K562 (cell line): Measurements from ENCODE around the gene CHST12. TPM values are rescaled to one million over a fixed set of nuclear protein-coding genes. Genes with fewer than 3 reads are reported as not detected.

Experiments used
- ATAC-seq: fragments of 200-7000 bp; cut with Tn5 transposase; 3 replicates; pipeline ENCODE4 v1.9.1; 2020; ENCODE audit warnings: moderate library complexity
- BruUV-seq: library from RNA; stranded (reverse); fragments of 400-500 nt; replicated peaks from 2 replicates; lab custom pipeline; 2021; lab: Mats Ljungman, UMichigan
- CTCF ChIA-PET: fragments of 300-600 bp; formaldehyde crosslinking; extraction: SDS; loops from one replicate; lab custom pipeline; 2021; ENCODE audit warnings: low intra/inter-chr PET ratio; lab: Yijun Ruan, JAX
- POLR2A ChIA-PET: fragments of 300-600, 350-650 bp; sonication (Branson Sonifier 250); formaldehyde crosslinking; extraction: SDS; loops from one replicate; lab custom pipeline; 2021; ENCODE audit warnings: antibody characterized with exemption, inconsistent platforms; lab: Yijun Ruan, JAX
- DNase-seq, 4 experiments: peaks; one replicate each; pipeline versions ENCODE4 v3.0.0 to v3.0.0-alpha.2; 2011 to 2018; ENCODE audit warnings: low spot score in 3 of 4, mixed read lengths in 3 of 4; ENCODE audit errors: extremely low read depth in 1 of 4
- FAIRE-seq: peaks from 2 replicates; lab custom pipeline; 2011; peaks lifted over from hg19 to GRCh38; lab: Jason Lieb, UNC
- H2AFZ ChIP-seq: 2 replicates; pipeline ENCODE4 v1.6.0; 2011; ENCODE audit warnings: low read depth, low read length, control low read depth, inconsistent platforms
- H3K27ac ChIP-seq: fragments of 200-600 bp; 3 replicates; pipeline ENCODE4 v1.8.0; 2011; ENCODE audit warnings: low read depth, mild to moderate bottlenecking, control low read depth, inconsistent platforms, low read length, moderate library complexity, mixed read lengths; ENCODE audit errors: extremely low read depth
- H3K27me3 ChIP-seq, 2 experiments: fragments of 300-600 bp in 1 of 2; 2 replicates in 1 of 2; 3 replicates in 1 of 2; pipeline versions ENCODE4 v1.6.0 to v1.8.0; 2011; ENCODE audit warnings: inconsistent platforms in 2 of 2, low read length in 2 of 2, mild to moderate bottlenecking in 1 of 2, mixed read lengths in 1 of 2, moderate library complexity in 1 of 2; ENCODE audit not compliant: control insufficient read depth in 2 of 2, insufficient read depth in 2 of 2
- H3K36me3 ChIP-seq: fragments of 300-600 bp; 3 replicates; pipeline ENCODE4 v1.8.0; 2011; ENCODE audit warnings: mild to moderate bottlenecking, low read length, inconsistent platforms; ENCODE audit not compliant: control insufficient read depth, insufficient read depth
- H3K4me1 ChIP-seq, 2 experiments: fragments of 200-600 bp in 1 of 2; replicated peaks in 1 of 2; 2 replicates in 1 of 2; 3 replicates in 1 of 2; pipeline versions ENCODE4 v1.5.1 to v1.8.0; 2011; ENCODE audit warnings: inconsistent platforms in 2 of 2, low read length in 2 of 2, mild to moderate bottlenecking in 1 of 2, mixed read lengths in 1 of 2, moderate library complexity in 1 of 2; ENCODE audit not compliant: control insufficient read depth in 2 of 2, insufficient read depth in 2 of 2
- H3K4me2 ChIP-seq: 2 replicates; pipeline ENCODE4 v1.6.1; 2011; ENCODE audit warnings: low read length, control low read depth, inconsistent platforms, mixed read lengths; ENCODE audit not compliant: insufficient read depth
- H3K4me3 ChIP-seq: fragments of 200-600 bp; sonication (generic), shearing (Covaris generic); 2 replicates; pipeline ENCODE4 v1.5.1; 2016; ENCODE audit warnings: control low read depth, inconsistent platforms
- H3K79me2 ChIP-seq: fragments of 200-600 bp; 3 replicates; pipeline ENCODE4 v1.8.0; 2011; ENCODE audit warnings: low read length, inconsistent platforms; ENCODE audit not compliant: control insufficient read depth, insufficient read depth
- H3K9ac ChIP-seq, 2 experiments: 2 replicates each; pipeline versions ENCODE4 v1.6.0 to v1.6.1; 2011; ENCODE audit warnings: low read depth in 2 of 2, low read length in 2 of 2, control low read depth in 1 of 2, inconsistent platforms in 1 of 2, mild to moderate bottlenecking in 1 of 2, mixed read lengths in 1 of 2; ENCODE audit not compliant: insufficient read depth in 1 of 2
- H3K9me1 ChIP-seq: one replicate; pipeline ENCODE4 v1.6.0; 2011; ENCODE audit warnings: inconsistent platforms, mild to moderate bottlenecking, low read length, moderate library complexity; ENCODE audit not compliant: control insufficient read depth, insufficient read depth
- H3K9me3 ChIP-seq: replicated peaks from 2 replicates; pipeline ENCODE4 v1.5.1; 2011; ENCODE audit warnings: low read depth, low read length, inconsistent platforms; ENCODE audit not compliant: control insufficient read depth, insufficient read depth
- H4K20me1 ChIP-seq: replicated peaks from 2 replicates; pipeline ENCODE4 v1.6.1; 2011; ENCODE audit warnings: low read length, inconsistent platforms, mixed read lengths; ENCODE audit not compliant: control insufficient read depth, insufficient read depth
- CTBP1 ChIP-seq: fragments of 450-650 bp; IDR thresholded peaks from 2 replicates; pipeline ENCODE4 v1.6.1; 2016; ENCODE audit warnings: borderline replicate concordance
- HDAC1 ChIP-seq, 2 experiments: fragments of 450-650 bp; IDR thresholded peaks; 2 replicates each; pipeline ENCODE4 v1.6.1; 2016 to 2017; ENCODE audit warnings: inconsistent platforms in 1 of 2, mild to moderate bottlenecking in 1 of 2, moderate library complexity in 1 of 2
- HLTF ChIP-seq: fragments of 450-650 bp; IDR thresholded peaks from 2 replicates; pipeline ENCODE4 v1.6.1; 2016
- MTA2 ChIP-seq: fragments of 450-650 bp; IDR thresholded peaks from 2 replicates; pipeline ENCODE4 v1.6.1; 2016; ENCODE audit warnings: low read depth
- XRCC3 ChIP-seq: fragments of 450-650 bp; IDR thresholded peaks from 2 replicates; pipeline ENCODE4 v1.6.1; 2017; ENCODE audit warnings: mild to moderate bottlenecking, moderate library complexity
- ZNF384 ChIP-seq: IDR thresholded peaks from 2 replicates; pipeline ENCODE4 v1.6.1; 2012; ENCODE audit warnings: low read depth, low read length, improper control_type of control experiment
- ZNF436 ChIP-seq: fragments of 250-450, 450-650 bp; sonication (Bioruptor Pico); formaldehyde crosslinking; IDR thresholded peaks from 2 replicates; pipeline ENCODE4 v1.7.0; 2020; ENCODE audit warnings: mild to moderate bottlenecking
- WGBS: fragments of 100-300 bp; shearing (Covaris generic); methylation state at CpG from one replicate; pipeline ENCODE4 v1.1.6; 2016; ENCODE audit warnings: low coverage, mixed read lengths; ENCODE audit not compliant: insufficient coverage; ENCODE audit errors: missing lambda C conversion rate; 5-methylcytosine and 5-hydroxymethylcytosine counted together
- in situ Hi-C: fragments of 300-500 bp; cut with MboI; formaldehyde crosslinking; loops from 4 replicates; pipeline ENCODE4 v1.15.0; 2018; ENCODE audit warnings: inconsistent platforms, mixed read lengths
- intact Hi-C: fragments of 100-400 bp; cut with micrococcal nuclease; formaldehyde crosslinking; loops from 2 replicates; pipeline ENCODE4 v1.14.2; 2022
- polyA plus RNA-seq, 8 experiments: library from polyadenylated mRNA; depleted of rRNA in 4 of 8; stranded (reverse) in 5 of 8; unstranded in 3 of 8; fragments of >200 nt; fragmentation: Nextera tagmentation in 2 of 8; fragmentation: Illumina TruSeq in 1 of 8; extraction: Ambion mirVana in 2 of 8; extraction: Trizol in 1 of 8; gene quantifications; 2 replicates each; pipeline versions ENCODE4 v1.2.1 to v1.2.3, GENCODE V29; 2011 to 2014; ENCODE audit warnings: inconsistent platforms in 1 of 8, missing spikeins in 1 of 8
- total RNA-seq, 7 experiments: library from RNA; depleted of rRNA in 6 of 7; stranded (reverse); fragments of >200 nt in 6 of 7; fragmentation: Illumina TruSeq in 2 of 7; extraction: Trizol in 2 of 7; gene quantifications; 2 replicates each; pipeline versions ENCODE4 v1.2.1 to v1.2.3, GENCODE V29; 2011 to 2021; ENCODE audit warnings: low replicate concordance in 1 of 7
- TF ChIP-seq, protein P1 (sequence below), 2 experiments: fragments of 450-650 bp in 1 of 2; sonication (generic) in 1 of 2; formaldehyde crosslinking; conservative IDR thresholded peaks; 2 replicates each; pipeline versions ENCODE4 v1.4.0 to v1.8.1; 2020 to 2022; ENCODE audit warnings: mild to moderate bottlenecking in 1 of 2, missing genetic modification reagents in 1 of 2
- TF ChIP-seq, protein P2 (sequence below): IDR thresholded peaks from 2 replicates; pipeline ENCODE4 v1.6.1; 2016; ENCODE audit warnings: missing genetic modification characterization, missing compliant biosample characterization
- TF ChIP-seq, protein P3 (sequence below): sonication (generic); formaldehyde crosslinking; IDR thresholded peaks from 2 replicates; pipeline ENCODE4 v1.8.0; 2022; ENCODE audit warnings: mild to moderate bottlenecking, missing genetic modification reagents, borderline replicate concordance

The CHST12 gene
- total and polyA plus RNA-seq, 9 of the 15 experiments (the other 6 are each of a cell fraction or from before 2014, with no cell fraction given) = 0.18 to 19.8 (median 3.6) TPM

DNA sequence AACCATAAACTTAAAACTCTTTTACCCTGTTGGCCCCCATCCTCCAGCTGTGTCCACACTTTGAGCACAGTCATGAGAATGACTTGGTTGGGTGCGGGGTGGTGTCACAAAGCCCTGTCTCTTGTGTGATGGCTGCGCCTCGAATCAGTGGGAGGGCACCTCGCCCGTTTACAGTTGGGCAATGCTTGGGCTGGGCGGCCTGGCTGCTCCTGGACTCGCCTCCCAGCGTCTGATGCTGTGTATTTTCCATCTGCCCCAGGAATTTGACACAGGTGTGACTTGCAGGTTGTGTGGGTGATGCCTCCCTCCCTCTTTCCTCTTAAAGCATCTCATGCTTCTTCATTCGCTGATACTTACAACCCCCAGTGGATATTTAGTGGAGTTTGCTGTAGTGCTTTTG, 33.7 kb downstream of the CHST12 start:
- no peak for ATAC-seq
- Histone ChIP-seq H3K4me2 (no peak overlapping the region), H3K27me3 (no peaks in the 10 kb centered on the region), H3K4me1 (peaks cover 0 to 24% of the 10 kb centered on the region in 2 experiments; a peak in 3 of 5 replicates), H3K4me3 (no peak overlapping the region), H3K9ac (no peak overlapping the region), H3K9me1 (peaks cover 5% of the 10 kb centered on the region), H2AFZ (no peak overlapping the region), H4K20me1 (no peaks in the 10 kb centered on the region; the same call in 1 of the 2 replicates), H3K36me3 (peaks cover 16% of the 10 kb centered on the region; the same call in 1 of the 3 replicates), H3K79me2 (no peaks in the 10 kb centered on the region), H3K9me3 (no peaks in the 10 kb centered on the region), H3K27ac (no peak overlapping the region)
- POLR2A ChIA-PET = no interaction called here
- BruUV-seq = no TSS peak
- no peak for FAIRE-seq
- intact Hi-C loops = loop anchor here (10.0 kb wide), 1 partner anchor 62 kb away; no protein-coding TSS in a partner anchor
- 73% methylated on average over 9 of the region's 9 CpGs for WGBS
- CTCF ChIA-PET = no interaction called here
- in situ Hi-C loops = no loop called here
- no peak for DNase-seq
- TF ChIP-seq HLTF (no peak), XRCC3 (no peak), CTBP1 (no peak), ZNF384 (no peak), ZNF436 (no peak), HDAC1 (IDR thresholded peaks at IDR 0.05) (no peak), MTA2 (no peak)
- TF ChIP-seq, protein P1, sequence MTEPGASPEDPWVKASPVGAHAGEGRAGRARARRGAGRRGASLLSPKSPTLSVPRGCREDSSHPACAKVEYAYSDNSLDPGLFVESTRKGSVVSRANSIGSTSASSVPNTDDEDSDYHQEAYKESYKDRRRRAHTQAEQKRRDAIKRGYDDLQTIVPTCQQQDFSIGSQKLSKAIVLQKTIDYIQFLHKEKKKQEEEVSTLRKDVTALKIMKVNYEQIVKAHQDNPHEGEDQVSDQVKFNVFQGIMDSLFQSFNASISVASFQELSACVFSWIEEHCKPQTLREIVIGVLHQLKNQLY (CRISPR knock-in tag; conservative IDR thresholded peaks at IDR 0.05) = no peak
- TF ChIP-seq, protein P2, sequence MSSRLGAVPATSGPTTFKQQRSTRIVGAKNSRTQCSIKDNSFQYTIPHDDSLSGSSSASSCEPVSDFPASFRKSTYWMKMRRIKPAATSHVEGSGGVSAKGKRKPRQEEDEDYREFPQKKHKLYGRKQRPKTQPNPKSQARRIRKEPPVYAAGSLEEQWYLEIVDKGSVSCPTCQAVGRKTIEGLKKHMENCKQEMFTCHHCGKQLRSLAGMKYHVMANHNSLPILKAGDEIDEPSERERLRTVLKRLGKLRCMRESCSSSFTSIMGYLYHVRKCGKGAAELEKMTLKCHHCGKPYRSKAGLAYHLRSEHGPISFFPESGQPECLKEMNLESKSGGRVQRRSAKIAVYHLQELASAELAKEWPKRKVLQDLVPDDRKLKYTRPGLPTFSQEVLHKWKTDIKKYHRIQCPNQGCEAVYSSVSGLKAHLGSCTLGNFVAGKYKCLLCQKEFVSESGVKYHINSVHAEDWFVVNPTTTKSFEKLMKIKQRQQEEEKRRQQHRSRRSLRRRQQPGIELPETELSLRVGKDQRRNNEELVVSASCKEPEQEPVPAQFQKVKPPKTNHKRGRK (tag) = no peak
- TF ChIP-seq, protein P3, sequence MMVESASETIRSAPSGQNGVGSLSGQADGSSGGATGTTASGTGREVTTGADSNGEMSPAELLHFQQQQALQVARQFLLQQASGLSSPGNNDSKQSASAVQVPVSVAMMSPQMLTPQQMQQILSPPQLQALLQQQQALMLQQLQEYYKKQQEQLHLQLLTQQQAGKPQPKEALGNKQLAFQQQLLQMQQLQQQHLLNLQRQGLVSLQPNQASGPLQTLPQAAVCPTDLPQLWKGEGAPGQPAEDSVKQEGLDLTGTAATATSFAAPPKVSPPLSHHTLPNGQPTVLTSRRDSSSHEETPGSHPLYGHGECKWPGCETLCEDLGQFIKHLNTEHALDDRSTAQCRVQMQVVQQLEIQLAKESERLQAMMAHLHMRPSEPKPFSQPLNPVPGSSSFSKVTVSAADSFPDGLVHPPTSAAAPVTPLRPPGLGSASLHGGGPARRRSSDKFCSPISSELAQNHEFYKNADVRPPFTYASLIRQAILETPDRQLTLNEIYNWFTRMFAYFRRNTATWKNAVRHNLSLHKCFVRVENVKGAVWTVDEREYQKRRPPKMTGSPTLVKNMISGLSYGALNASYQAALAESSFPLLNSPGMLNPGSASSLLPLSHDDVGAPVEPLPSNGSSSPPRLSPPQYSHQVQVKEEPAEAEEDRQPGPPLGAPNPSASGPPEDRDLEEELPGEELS (CRISPR knock-in tag) = no peak
